HepG2 (cell line): ENCODE measurements around the gene STK4. TPM values are rescaled to one million over a fixed set of nuclear protein-coding genes. Genes with fewer than 3 reads are reported as not detected.

Source experiments
- ARID3A ChIP-seq: IDR thresholded peaks from 2 replicates; pipeline ENCODE4 v1.6.1; 2012; ENCODE audit warnings: low read depth, low read length, improper control_type of control experiment
- ATM ChIP-seq: fragments of 450-650 bp; IDR thresholded peaks from 2 replicates; pipeline ENCODE4 v1.7.1; 2017; ENCODE audit warnings: mild to moderate bottlenecking, borderline replicate concordance
- CHCHD3 ChIP-seq: sonication (generic); formaldehyde crosslinking; IDR thresholded peaks from 2 replicates; pipeline ENCODE4 v1.8.0; 2022; ENCODE audit warnings: mild to moderate bottlenecking, missing genetic modification reagents, moderate library complexity
- GMEB2 ChIP-seq: IDR thresholded peaks from 2 replicates; pipeline ENCODE4 v1.6.1; 2016; ENCODE audit warnings: missing biosample characterization, missing genetic modification reagents, low read depth
- KAT8 ChIP-seq: IDR thresholded peaks from 2 replicates; pipeline ENCODE4 v1.6.1; 2016; ENCODE audit warnings: missing genetic modification reagents, missing compliant biosample characterization
- KMT2B ChIP-seq: IDR thresholded peaks from 2 replicates; pipeline ENCODE4 v1.6.1; 2016; ENCODE audit warnings: missing genetic modification reagents, missing compliant biosample characterization
- NR2C2 ChIP-seq: sonication (generic); formaldehyde crosslinking; IDR thresholded peaks from 2 replicates; pipeline ENCODE4 v1.4.0; 2020; ENCODE audit warnings: missing genetic modification reagents, mild to moderate bottlenecking, moderate library complexity, borderline replicate concordance
- PRPF4 ChIP-seq: fragments of 200-400 bp; formaldehyde crosslinking; IDR thresholded peaks from 2 replicates; pipeline ENCODE4 v1.6.1; 2016; ENCODE audit warnings: low read length, low read depth; ENCODE audit not compliant: poor library complexity, severe bottlenecking
- RFXANK ChIP-seq: IDR thresholded peaks from 2 replicates; pipeline ENCODE4 v1.6.1; 2016
- RORA ChIP-seq: sonication (generic); formaldehyde crosslinking; IDR thresholded peaks from 2 replicates; pipeline ENCODE4 v1.5.0; 2020; ENCODE audit warnings: mild to moderate bottlenecking, missing genetic modification reagents, moderate library complexity
- TGIF2 ChIP-seq: IDR thresholded peaks from 2 replicates; pipeline ENCODE4 v1.6.1; 2016; ENCODE audit warnings: control low read depth, missing compliant biosample characterization
- ZBTB14 ChIP-seq: sonication (generic); formaldehyde crosslinking; IDR thresholded peaks from 2 replicates; pipeline ENCODE4 v1.4.0; 2020; ENCODE audit warnings: missing genetic modification reagents
- ZBTB20 ChIP-seq: sonication (generic); formaldehyde crosslinking; IDR thresholded peaks from 2 replicates; pipeline ENCODE4 v1.8.1; 2023; ENCODE audit warnings: missing genetic modification reagents, low read depth, mild to moderate bottlenecking, borderline replicate concordance
- ZBTB37 ChIP-seq: sonication (generic); formaldehyde crosslinking; IDR thresholded peaks from 2 replicates; pipeline ENCODE4 v1.4.0; 2020; ENCODE audit warnings: mild to moderate bottlenecking, missing genetic modification reagents
- ZNF335 ChIP-seq: sonication (generic); formaldehyde crosslinking; IDR thresholded peaks from 2 replicates; pipeline ENCODE4 v1.4.0; 2020; ENCODE audit warnings: missing genetic modification reagents
- ZNF678 ChIP-seq: sonication (generic); formaldehyde crosslinking; IDR thresholded peaks from 2 replicates; pipeline ENCODE4 v1.4.0; 2020; ENCODE audit warnings: mild to moderate bottlenecking, missing genetic modification reagents
- polyA plus RNA-seq, 8 experiments: library from polyadenylated mRNA; depleted of rRNA in 3 of 8; stranded (reverse) in 7 of 8; unstranded in 1 of 8; fragments of >200 nt; fragmentation: Illumina TruSeq in 4 of 8; extraction: Trizol in 4 of 8; gene quantifications; 2 replicates each; pipeline versions ENCODE4 v1.2.1 to v1.2.3, GENCODE V29; 2011 to 2016; ENCODE audit warnings: low read depth in 4 of 8, missing spikeins in 1 of 8, mixed read lengths in 1 of 8; ENCODE audit not compliant: insufficient read depth in 1 of 8
- total RNA-seq, 5 experiments: library from RNA; depleted of rRNA; stranded (reverse); fragments of >200 nt; fragmentation: Illumina TruSeq; extraction: Trizol; gene quantifications; 2 replicates each; pipeline ENCODE4 v1.2.3, GENCODE V29; 2016; ENCODE audit warnings: low read depth in 1 of 5
- TF ChIP-seq, protein P1 (sequence below): sonication (generic); formaldehyde crosslinking; IDR thresholded peaks from 2 replicates; pipeline ENCODE4 v1.4.0; 2020; ENCODE audit warnings: missing genetic modification reagents
- TF ChIP-seq, protein P2 (sequence below): IDR thresholded peaks from 2 replicates; pipeline ENCODE4 v1.6.1; 2018; ENCODE audit warnings: missing genetic modification reagents

The STK4 gene
- total and polyA plus RNA-seq, 2 of the 13 experiments (the other 11 are each of a cell fraction or from before 2014, with no cell fraction given), result 25.6 to 38.3 TPM

- TF ChIP-seq ARID3A, result peak; percentile 53
- TF ChIP-seq ZNF678, result no peak
- TF ChIP-seq PRPF4, result peak; percentile 30
- TF ChIP-seq ZBTB14 (CRISPR knock-in tag), result no peak
- TF ChIP-seq GMEB2 (CRISPR knock-in tag), result no peak
- TF ChIP-seq ZBTB20, result no peak
- 0 out of 2 replicates have a peak, but pooled peaks have one; percentile 31 for TF ChIP-seq KMT2B (CRISPR knock-in tag)
- no peak for TF ChIP-seq ZBTB37 (CRISPR knock-in tag)
- no peak for TF ChIP-seq RFXANK (CRISPR knock-in tag)
- no peak for TF ChIP-seq ZNF335 (CRISPR knock-in tag)
- TF ChIP-seq CHCHD3 (CRISPR knock-in tag), result no peak
- TF ChIP-seq, protein P1, sequence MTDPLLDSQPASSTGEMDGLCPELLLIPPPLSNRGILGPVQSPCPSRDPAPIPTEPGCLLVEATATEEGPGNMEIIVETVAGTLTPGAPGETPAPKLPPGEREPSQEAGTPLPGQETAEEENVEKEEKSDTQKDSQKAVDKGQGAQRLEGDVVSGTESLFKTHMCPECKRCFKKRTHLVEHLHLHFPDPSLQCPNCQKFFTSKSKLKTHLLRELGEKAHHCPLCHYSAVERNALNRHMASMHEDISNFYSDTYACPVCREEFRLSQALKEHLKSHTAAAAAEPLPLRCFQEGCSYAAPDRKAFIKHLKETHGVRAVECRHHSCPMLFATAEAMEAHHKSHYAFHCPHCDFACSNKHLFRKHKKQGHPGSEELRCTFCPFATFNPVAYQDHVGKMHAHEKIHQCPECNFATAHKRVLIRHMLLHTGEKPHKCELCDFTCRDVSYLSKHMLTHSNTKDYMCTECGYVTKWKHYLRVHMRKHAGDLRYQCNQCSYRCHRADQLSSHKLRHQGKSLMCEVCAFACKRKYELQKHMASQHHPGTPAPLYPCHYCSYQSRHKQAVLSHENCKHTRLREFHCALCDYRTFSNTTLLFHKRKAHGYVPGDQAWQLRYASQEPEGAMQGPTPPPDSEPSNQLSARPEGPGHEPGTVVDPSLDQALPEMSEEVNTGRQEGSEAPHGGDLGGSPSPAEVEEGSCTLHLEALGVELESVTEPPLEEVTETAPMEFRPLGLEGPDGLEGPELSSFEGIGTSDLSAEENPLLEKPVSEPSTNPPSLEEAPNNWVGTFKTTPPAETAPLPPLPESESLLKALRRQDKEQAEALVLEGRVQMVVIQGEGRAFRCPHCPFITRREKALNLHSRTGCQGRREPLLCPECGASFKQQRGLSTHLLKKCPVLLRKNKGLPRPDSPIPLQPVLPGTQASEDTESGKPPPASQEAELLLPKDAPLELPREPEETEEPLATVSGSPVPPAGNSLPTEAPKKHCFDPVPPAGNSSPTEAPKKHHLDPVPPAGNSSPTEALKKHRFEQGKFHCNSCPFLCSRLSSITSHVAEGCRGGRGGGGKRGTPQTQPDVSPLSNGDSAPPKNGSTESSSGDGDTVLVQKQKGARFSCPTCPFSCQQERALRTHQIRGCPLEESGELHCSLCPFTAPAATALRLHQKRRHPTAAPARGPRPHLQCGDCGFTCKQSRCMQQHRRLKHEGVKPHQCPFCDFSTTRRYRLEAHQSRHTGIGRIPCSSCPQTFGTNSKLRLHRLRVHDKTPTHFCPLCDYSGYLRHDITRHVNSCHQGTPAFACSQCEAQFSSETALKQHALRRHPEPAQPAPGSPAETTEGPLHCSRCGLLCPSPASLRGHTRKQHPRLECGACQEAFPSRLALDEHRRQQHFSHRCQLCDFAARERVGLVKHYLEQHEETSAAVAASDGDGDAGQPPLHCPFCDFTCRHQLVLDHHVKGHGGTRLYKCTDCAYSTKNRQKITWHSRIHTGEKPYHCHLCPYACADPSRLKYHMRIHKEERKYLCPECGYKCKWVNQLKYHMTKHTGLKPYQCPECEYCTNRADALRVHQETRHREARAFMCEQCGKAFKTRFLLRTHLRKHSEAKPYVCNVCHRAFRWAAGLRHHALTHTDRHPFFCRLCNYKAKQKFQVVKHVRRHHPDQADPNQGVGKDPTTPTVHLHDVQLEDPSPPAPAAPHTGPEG (CRISPR knock-in tag), result no peak
- no peak for TF ChIP-seq TGIF2 (CRISPR knock-in tag)
- TF ChIP-seq ATM, result no peak
- peak; percentile 37; the same call in 1 of the 2 replicates for TF ChIP-seq KAT8
- TF ChIP-seq RORA (CRISPR knock-in tag), result no peak
- TF ChIP-seq, protein P2, sequence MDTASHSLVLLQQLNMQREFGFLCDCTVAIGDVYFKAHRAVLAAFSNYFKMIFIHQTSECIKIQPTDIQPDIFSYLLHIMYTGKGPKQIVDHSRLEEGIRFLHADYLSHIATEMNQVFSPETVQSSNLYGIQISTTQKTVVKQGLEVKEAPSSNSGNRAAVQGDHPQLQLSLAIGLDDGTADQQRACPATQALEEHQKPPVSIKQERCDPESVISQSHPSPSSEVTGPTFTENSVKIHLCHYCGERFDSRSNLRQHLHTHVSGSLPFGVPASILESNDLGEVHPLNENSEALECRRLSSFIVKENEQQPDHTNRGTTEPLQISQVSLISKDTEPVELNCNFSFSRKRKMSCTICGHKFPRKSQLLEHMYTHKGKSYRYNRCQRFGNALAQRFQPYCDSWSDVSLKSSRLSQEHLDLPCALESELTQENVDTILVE (CRISPR knock-in tag), result peak; percentile 59; the same call in 1 of the 2 replicates
- peak; percentile 79 for TF ChIP-seq NR2C2 (CRISPR knock-in tag)
Observed at GRCh38 chr20:45077559-45077958, 111.2 kb downstream of the STK4 start (continued).
